GM18519 (cell line): Measurements from ENCODE around the gene C20orf96.

Experiments used
- ATAC-seq: cut with Tn5 transposase; IDR thresholded peaks from one replicate; pipeline ENCODE4 v1.9.1; 2021; ENCODE audit warnings: mild to moderate bottlenecking, moderate library complexity; ENCODE audit not compliant: unreplicated experiment, low FRiP score

C20orf96 gene

DNA sequence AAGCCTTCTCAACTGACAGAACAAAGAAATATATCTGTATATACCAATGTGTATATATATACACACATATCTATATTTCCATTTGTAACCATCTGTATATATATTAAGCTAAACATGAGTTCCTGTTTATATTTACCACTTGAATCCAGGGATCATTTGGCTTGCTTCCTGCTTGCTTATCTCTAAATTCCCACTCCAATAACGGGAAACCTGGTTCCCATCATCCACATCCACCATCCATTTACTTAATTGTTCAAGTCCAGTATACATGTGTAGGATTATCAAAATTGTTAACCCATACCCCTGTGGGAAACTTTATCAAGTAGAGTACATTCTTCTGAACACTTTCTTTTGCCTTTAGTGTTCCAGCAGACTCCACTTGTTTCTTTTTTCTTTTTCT is 22.3 kb upstream of the C20orf96 start:
- no peak for ATAC-seq

DNA sequence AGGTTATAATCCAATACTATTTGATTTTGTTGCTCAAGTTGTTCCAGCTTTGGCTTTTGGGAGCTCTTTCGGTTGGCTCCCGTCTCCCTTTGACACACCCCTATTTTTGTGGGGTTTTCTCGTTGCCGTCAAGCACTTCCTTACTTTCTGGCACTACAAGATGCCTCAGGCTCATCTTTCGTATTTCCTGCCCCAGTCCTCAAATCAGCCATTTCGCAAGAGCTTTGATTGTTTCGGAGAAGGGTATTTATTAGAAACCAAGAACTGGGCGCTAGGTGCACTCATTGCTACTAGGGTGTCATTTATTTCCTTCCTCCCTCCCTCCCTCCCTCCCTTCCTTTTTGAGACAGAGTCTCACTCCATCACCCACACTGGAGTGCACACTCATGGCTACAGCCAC is 21.5 kb upstream of the C20orf96 start:
- no peak for ATAC-seq

DNA sequence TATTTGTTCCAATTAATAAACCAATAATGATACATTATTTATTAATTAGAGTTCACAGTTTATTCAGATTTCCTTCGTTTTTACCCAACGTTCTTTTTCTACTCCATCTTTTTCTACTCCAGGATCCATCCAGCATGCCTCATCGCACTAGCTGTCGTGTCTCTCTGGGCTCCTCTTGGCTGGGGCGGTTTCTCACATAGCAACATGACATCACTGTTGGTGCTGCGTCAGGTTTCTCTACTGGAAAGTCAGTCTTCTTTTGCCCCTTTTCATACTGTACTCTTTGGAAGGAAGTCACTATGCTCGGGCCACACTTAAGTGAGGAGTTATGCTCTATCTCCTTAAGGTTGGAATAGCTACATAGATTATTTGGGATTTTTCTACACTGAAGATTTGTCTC is 21.1 kb upstream of the C20orf96 start:
- no peak for ATAC-seq

DNA sequence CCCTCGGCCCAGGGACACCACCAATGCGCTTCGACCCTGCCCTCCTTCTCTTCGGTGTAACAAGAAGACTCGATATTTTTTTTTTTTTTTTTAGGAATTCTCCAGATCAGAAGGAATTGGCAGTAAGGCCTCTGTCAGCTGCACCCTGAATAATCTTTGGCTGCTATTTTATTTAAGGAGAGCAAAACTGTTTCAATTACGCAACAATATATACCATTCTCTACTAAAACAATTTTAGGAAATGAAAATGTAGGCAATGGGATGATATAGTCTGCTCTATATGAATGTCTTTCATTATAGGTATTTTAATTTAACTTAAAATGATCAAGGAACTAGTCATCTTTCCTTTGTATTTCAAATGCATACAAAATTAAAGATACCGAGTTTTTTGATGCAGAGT is 20.1 kb upstream of the C20orf96 start:
- no peak for ATAC-seq

DNA sequence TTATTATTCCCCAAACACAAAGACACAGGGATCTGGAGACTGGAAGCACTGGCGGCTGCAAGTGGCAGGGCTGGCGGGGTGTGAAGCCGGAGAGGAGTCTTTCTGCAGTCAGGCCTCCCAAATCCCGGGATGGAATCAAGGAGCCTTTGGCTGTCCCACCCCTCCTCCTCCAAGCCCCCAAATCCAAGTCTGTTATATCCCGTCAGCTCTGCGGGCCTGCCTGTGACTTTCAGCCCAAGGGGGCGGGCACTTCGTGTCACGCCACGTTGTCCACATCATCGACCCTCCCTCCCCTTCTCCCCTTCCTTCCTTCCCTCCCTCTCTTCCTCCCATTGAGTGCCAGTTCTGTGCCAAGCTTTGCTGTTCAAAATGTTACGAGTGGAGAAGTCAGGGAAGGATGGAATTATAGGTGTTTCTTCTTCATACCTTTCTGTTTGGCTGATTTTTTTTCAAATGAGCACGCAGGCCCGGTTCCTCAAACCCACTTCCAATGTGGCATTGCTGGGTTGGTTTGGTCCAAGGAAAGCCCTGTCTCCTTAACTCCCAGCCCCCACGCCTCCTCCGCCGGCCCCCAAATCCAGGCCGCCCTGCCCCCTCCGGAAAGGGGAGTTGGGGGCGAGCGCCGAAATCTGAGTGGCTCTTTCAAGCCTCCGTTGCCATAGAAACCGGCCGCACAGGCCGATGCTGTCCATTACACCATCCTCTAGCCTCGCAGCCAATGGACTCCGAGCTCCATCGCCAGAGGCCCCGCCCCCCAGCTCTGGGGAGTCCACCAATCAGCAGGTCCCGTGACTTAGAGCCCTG is 19.5 kb upstream of the C20orf96 start:
- ATAC-seq, result peak; percentile 97

DNA sequence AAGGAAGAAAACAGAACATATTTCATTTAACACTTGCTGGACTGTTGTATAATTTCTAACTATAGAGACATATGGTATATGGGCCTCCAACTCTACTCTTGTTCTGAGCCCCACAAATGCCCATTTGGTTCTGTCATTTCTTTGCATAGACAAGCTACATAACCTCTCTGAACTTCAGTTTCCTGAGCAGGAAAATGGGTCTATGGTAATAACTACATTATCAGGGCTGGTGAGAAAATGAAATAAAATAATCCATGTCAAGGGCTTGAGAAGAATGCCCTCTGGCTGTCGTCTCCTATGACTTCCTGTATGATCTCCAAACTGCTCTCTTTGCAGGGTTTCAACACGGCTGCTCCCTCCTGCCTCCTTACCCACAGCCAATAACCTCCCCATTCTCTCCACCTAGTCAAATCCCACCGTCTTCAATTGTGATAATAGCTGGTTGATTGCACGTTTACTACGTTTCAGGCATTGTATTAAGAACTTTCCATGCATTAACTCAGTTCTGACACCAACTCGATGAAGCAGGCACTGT is 18.8 kb upstream of the C20orf96 start:
- no peak for ATAC-seq

DNA sequence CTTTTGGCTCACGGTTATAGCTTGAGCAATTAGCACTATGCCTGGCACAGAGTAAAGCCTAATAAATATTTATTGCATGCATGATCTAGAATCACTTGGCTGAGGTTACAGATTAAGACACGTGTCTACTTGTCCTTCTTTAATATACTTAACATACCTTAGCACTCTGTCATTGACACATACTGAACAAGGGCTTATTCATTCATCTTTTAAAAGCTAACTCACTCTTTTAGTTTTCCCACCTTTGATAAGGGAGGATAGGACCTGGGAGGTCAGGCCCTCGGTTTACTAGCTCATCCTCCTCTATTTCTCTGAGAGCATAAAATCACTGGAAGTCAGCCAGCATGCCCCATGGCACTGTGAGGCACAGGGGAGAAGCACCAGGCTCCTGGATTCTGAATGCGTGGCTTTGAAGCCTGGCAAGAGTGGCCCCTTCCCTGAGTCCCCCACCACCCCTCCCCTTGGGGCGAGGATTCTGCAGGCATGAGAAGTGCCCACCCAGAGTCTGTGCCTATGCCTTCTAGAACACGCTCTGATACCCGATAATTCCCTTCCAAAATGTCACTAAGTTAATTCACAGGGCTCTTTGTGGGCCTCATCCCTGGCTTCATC is 18.0 kb upstream of the C20orf96 start:
- no peak for ATAC-seq

DNA sequence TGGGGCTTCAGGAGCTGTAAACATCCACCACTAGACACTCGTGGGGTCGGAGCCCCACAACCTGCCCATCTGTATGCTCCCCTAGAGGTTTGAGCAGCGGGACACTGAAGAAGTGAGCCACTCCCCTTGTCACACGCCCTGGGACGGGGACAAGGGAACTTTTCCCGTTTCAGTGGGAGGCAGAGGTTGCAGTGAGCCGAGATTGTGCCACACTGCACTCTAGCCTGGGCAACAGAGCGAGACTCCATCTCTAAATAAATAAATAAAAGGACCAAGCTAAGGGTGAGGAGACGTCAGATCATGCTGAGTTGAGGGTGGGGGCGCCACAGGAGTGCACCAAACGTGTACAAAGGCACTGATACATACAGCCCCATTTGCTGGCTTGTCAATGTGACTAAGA is 15.2 kb upstream of the C20orf96 start:
- no peak for ATAC-seq

DNA sequence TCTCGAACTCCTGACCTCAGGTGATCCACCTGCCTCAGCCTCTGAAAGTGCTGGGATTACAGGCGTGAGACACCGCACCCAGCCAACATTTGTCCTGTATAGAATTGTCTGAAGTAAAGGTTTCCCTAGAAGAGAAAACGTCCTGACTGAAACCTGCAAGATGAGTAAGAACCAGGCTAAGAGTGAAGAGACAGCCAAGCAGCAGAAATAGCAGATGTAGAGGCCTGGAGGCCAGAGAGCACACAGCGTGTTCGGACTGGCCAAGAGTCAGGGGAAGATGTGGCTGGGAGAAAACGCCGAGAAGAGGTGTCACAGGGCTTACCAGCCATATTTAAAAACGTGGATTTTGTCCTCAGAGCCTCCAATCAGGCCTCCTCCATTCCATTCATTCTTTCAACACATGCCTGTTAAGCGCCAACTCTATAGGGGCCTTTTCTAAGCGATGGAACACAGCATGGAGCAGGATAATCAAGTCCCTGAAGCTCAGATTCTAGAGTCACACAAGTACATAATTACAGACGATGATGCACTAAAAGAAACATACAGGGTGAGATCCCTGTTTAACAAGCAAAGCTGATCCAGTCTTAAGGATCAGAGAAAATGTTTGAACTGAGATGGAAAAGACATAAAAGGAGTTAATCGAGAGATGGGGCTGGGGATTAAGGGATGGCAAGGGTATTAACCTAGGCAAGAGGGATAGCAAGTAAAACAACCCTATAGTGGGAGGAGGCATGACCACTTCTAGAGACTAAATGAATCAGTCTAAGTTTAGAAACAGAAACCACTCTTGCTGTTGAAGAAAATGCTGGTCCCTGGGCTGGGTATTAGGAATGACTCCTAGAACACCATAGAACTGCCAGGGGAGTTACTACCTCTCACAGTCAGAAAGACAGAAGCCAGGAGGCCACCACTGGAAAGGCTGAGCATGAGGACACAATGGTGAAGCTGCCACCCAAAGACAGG is 11.6 kb upstream of the C20orf96 start:
- ATAC-seq, result no peak

DNA sequence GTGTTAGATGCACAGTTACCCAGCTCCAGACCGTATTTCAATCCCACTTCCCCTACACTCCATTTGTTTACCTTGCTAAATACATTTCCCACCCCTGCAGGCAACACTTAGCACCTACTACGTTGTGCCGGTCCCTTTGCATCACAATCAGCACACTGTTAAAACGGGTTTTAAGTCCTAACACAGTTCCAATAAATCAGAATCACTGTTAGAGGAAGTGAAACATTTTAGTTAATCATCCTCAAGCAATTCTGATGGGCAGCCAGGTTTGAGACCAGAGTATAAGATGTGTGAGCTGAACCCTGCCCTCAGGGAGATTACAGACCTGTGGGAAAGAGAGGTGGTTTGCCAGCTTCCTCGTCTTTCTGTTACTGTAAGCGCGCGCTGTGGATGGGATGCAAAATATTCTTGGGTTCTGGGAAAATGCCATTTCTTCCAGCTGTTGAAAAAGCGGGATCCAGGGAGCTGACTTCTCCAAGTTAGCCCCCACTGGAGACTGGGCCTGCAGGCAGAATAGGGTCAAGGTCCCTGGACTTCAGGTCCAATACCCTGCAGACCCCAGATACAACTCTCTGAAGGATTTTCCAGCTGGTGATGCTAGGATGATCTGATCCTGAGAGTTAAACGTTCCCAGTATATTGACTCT is 9.9 kb upstream of the C20orf96 start:
- no peak for ATAC-seq

DNA sequence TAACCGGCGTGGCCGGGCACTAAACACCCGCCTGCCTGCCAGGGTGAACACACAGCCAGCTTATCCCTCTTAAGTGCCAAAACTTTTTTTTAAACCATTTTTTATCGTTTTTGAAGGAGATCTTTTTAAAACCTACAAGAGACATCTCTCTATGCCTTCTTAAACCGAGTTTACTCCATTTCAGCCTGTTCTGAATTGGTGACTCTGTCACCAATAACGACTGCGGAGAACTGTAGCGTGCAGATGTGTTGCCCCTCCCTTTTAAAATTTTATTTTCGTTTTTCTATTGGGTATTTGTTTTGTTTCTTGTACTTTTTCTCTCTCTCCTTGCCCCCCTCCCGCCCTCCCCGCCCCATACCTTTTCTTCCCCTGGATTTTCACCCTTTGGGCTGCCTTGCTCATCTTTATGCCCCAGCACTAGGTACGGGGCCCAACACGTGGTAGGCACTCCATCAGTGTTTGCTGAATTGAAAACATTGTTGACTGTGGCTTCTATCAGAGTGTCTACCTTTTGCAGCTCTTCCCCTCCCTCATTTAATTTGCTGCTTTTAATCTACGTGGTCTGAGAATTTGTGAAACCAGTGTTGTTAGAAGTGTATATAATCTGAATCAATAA is 8.3 kb upstream of the C20orf96 start:
- no peak for ATAC-seq

DNA sequence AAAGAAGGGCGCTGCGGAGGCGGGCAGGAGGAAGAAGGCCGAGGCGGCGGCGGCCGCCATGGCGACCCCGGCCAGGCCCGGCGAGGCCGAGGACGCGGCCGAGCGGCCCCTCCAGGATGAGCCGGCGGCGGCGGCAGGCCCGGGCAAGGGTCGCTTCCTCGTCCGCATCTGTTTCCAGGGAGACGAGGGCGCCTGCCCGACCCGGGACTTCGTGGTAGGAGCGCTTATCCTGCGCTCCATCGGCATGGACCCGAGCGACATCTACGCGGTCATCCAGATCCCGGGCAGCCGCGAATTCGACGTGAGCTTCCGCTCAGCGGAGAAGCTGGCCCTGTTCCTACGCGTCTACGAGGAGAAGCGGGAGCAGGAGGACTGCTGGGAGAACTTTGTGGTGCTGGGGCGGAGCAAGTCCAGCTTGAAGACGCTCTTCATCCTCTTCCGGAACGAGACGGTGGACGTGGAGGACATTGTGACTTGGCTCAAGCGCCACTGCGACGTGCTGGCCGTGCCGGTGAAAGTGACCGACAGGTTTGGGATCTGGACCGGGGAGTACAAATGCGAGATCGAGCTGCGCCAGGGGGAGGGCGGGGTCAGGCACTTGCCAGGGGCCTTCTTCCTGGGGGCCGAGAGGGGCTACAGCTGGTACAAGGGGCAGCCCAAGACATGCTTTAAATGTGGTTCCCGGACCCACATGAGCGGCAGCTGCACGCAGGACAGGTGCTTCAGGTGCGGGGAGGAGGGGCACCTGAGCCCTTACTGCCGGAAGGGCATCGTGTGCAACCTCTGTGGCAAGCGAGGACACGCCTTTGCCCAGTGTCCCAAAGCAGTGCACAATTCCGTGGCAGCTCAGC is 7.6 kb upstream of the C20orf96 start:
- ATAC-seq, result peak; percentile 12

DNA sequence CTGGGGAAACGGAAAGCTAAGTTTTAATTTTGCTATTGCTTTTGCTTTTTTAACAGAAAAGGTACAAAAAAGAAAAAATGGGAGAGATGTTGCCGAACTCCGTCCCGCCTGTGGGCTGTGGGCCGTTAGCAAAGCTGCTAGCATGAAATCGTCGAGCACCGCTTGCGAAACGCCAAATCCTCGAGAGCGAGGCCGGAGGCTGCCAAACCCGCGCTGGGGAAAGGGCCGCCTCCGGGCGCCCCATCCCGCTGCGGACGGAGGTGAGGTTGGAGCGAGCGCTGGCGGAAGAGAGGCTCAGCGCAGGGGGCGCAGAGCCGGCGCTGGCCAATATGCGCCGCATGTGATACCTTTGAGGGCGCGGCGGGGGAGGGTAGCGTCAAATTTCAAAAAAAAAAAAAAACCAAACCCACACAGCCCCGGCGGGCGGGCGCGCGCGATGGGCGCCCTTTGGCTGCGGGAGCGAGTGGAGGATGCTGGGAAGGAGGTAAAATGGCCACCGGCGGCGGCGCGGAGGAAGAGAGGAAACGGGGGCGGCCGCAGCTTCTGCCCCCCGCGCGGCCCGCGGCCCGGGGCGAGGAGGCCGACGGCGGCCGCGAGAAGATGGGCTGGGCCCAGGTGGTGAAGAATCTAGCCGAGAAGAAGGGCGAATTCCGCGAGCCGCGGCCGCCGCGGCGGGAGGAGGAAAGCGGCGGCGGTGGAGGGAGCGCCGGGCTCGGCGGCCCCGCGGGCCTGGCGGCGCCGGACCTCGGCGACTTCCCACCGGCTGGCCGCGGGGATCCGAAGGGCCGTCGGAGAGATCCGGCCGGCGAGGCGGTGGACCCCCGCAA is 6.8 kb upstream of the C20orf96 start, which contains the start of gene ZCCHC3:
TSS of gene ZCCHC3 (plus strand) at position 473 of the 827 bp plus-strand sequence. CDS start at position 490, 17 bp downstream.
- ATAC-seq, result peak; percentile 44

DNA sequence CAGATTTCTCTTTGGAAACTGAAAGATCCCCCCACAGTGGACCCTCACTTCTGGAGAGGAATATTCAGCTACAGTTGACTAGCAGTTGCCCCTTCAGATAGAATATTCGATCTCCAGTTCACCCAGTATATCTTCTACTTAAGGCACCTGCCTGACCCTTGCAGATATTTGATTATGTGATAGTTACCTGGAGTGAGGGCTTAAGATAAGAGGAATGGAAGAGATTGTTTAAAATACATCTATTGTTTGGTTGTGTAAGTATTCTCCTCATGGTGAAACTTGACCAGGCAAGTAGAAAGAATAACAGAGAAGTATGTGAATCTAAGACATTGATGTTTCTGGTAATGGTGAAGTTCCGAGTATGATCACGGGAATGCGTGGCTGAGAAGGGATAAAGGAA is 5.3 kb upstream of the C20orf96 start:
- no peak for ATAC-seq

DNA sequence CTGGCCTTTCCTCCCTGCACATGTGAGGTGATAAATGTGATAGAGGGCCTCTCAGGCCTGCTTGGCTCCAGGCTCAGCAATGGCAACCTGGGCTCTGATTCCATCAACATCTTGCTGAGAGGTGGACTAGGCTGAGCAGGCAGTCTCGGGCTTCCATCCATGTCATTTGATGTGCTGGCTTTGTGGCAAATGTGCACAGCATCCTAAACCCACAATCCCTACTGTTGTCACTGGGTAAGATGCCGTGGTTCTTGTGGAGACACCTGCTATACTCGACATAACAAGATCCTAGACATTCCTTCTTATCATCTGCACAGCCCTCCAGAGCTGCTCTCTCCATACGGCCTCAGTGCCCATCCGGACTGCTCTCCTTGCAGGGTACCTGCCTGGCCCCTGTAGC is 4.1 kb upstream of the C20orf96 start:
- no peak for ATAC-seq

DNA sequence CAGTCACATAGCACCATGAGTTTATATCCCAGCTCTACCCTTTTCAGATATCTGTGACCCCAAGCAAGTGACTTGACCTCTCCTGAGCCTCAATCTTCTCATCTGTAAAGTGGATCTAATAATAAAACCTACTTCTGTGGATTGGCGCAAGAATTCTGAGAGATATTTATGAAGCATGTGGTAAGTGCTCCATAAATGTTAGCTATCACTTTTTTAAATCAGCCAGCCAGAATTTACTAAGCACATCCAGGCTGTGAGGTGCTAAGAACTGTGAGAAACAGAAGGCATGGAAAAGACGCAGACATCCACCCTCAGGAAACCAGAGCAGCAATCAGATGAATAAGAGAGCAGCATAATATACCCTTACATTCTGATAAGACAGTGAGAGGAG is 862 bp downstream of the C20orf96 start:
- no peak for ATAC-seq

DNA sequence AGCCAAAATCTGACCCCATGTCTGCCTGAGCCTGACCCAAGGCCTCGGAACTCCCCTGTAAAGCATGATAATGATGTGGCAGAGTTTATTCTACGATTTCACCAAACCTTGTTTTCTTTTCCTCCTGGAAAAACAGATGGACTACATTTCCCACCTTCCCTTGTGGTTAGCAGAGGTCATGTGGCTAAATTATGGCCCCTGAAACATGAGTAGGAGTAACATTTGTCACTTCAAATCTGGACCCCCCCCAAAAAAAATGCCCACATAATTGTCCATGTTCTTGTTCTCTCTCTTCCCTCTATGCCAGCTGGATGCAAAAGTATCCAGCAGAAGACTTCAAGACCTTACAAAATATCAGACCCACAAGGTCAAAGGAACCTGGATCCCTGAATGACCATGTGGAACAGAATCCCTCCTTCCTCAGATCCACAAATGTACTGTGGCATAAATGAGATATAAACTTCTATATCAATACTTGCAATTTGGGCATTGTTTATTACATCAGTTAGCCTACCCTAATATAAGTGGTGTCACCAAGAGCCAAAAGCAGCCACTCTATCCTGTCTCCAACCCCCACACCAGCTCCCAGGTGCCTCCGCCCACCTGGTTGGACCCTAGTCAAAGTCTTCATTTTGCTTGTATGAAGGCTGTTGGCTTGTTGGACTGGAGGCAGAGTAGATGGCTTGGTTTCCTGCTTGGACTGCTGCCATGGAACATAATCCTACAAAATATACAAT is 1.4 kb downstream of the C20orf96 start:
- no peak for ATAC-seq
